SK-N-SH treated with all-trans-retinoic acid at 6 μM for 48 hours (cell line): Measurements from ENCODE around the gene VMP1.
"Not testable (repeated sequence)": the region's sequence is repeated elsewhere in the genome, so short reads cannot be mapped to it uniquely, and the experiment has no call there.

ENCODE experiments used
- ATAC-seq: fragments of 200-7000 bp; cut with Tn5 transposase; 3 replicates; pipeline ENCODE4 v1.9.1; 2020; ENCODE audit warnings: mild to moderate bottlenecking, moderate library complexity
- ARNTL ChIP-seq: fragments of 450-650 bp; formaldehyde crosslinking; IDR thresholded peaks from 2 replicates; pipeline ENCODE4 v1.5.0; 2020; ENCODE audit warnings: low read depth, mild to moderate bottlenecking, moderate library complexity, borderline replicate concordance
- BACH2 ChIP-seq: fragments of 250-450 bp; sonication (Bioruptor Pico); IDR thresholded peaks from 2 replicates; pipeline ENCODE4 v1.9.0; 2021; ENCODE audit warnings: mild to moderate bottlenecking, borderline replicate concordance
- CREB5 ChIP-seq: fragments of 250-450 bp; sonication (Bioruptor Pico); IDR thresholded peaks from 2 replicates; pipeline ENCODE4 v1.5.1; 2020; ENCODE audit warnings: low read depth, mild to moderate bottlenecking, moderate library complexity
- CSDC2 ChIP-seq: fragments of 250-450 bp; sonication (Bioruptor Pico); IDR thresholded peaks from 2 replicates; pipeline ENCODE4 v1.5.0; 2020; ENCODE audit warnings: mild to moderate bottlenecking, moderate library complexity
- CSRNP3 ChIP-seq: fragments of 250-450 bp; sonication (Bioruptor Pico); IDR thresholded peaks from 2 replicates; pipeline ENCODE4 v1.5.1; 2021; ENCODE audit warnings: mild to moderate bottlenecking, moderate library complexity
- ISL1 ChIP-seq: fragments of 250-450 bp; sonication (Bioruptor Pico); IDR thresholded peaks from 2 replicates; pipeline ENCODE4 v2.1.2; 2022; ENCODE audit warnings: mild to moderate bottlenecking, moderate library complexity
- OSR1 ChIP-seq: fragments of 250-450 bp; sonication (Bioruptor Pico); IDR thresholded peaks from 2 replicates; pipeline ENCODE4 v1.8.0; 2022; ENCODE audit warnings: moderate library complexity, mild to moderate bottlenecking, inconsistent platforms
- PATZ1 ChIP-seq: fragments of 250-450 bp; sonication (Bioruptor Pico); IDR thresholded peaks from 2 replicates; pipeline ENCODE4 v1.8.0; 2020; ENCODE audit warnings: mild to moderate bottlenecking, moderate library complexity, borderline replicate concordance
- POU6F1 ChIP-seq: fragments of 250-450 bp; sonication (Bioruptor Pico); IDR thresholded peaks from 2 replicates; pipeline ENCODE4 v1.8.0; 2021; ENCODE audit warnings: low read depth, mild to moderate bottlenecking, moderate library complexity, borderline replicate concordance
- PPARA ChIP-seq: fragments of 250-450 bp; sonication (Bioruptor Pico); IDR thresholded peaks from 2 replicates; pipeline ENCODE4 v1.5.0; 2020; ENCODE audit warnings: mild to moderate bottlenecking, borderline replicate concordance
- RARB ChIP-seq: fragments of 250-450 bp; sonication (Bioruptor Pico); IDR thresholded peaks from 2 replicates; pipeline ENCODE4 v1.8.0; 2021; ENCODE audit warnings: mild to moderate bottlenecking, moderate library complexity
- SNAI2 ChIP-seq: fragments of 250-450 bp; sonication (Bioruptor Pico); IDR thresholded peaks from 2 replicates; pipeline ENCODE4 v1.5.0; 2020; ENCODE audit warnings: mild to moderate bottlenecking, moderate library complexity
- TCF4 ChIP-seq: fragments of 250-450 bp; sonication (Bioruptor Pico); IDR thresholded peaks from 2 replicates; pipeline ENCODE4 v1.8.0; 2021; ENCODE audit warnings: mild to moderate bottlenecking, moderate library complexity, borderline replicate concordance
- TOX ChIP-seq: fragments of 250-450 bp; sonication (Bioruptor Pico); IDR thresholded peaks from 2 replicates; pipeline ENCODE4 v1.8.0; 2021; ENCODE audit warnings: mild to moderate bottlenecking, moderate library complexity, borderline replicate concordance
- TSHZ2 ChIP-seq: fragments of 250-450 bp; sonication (Bioruptor Pico); IDR thresholded peaks from 2 replicates; pipeline ENCODE4 v1.5.0; 2020; ENCODE audit warnings: mild to moderate bottlenecking, moderate library complexity
- ZFP3 ChIP-seq: fragments of 250-450 bp; sonication (Bioruptor Pico); IDR thresholded peaks from 2 replicates; pipeline ENCODE4 v1.5.0; 2020; ENCODE audit warnings: mild to moderate bottlenecking, moderate library complexity
- ZFP30 ChIP-seq: fragments of 450-650 bp; formaldehyde crosslinking; IDR thresholded peaks from 2 replicates; pipeline ENCODE4 v1.5.0; 2022; ENCODE audit warnings: mild to moderate bottlenecking, moderate library complexity
- ZNF565 ChIP-seq: fragments of 450-650 bp; formaldehyde crosslinking; conservative IDR thresholded peaks from 2 replicates; pipeline ENCODE4 v1.5.0; 2020; ENCODE audit warnings: low read depth, mild to moderate bottlenecking, moderate library complexity
- ZNF8 ChIP-seq: fragments of 450-650 bp; formaldehyde crosslinking; IDR thresholded peaks from 2 replicates; pipeline ENCODE4 v1.5.0; 2020; ENCODE audit warnings: mild to moderate bottlenecking, moderate library complexity

The VMP1 gene

GRCh38 chr17:59778996-59779395, 71.5 kb downstream of the VMP1 start:
- TF ChIP-seq BACH2 (CRISPR knock-in tag) (no peak), ZNF8 (no peak), ZNF565 (CRISPR knock-in tag) (no peak), ARNTL (no peak), CSDC2 (CRISPR knock-in tag) (no peak), TCF4 (CRISPR knock-in tag) (no peak), SNAI2 (CRISPR knock-in tag) (no peak), OSR1 (CRISPR knock-in tag) (no peak), PPARA (CRISPR knock-in tag) (no peak), POU6F1 (CRISPR knock-in tag) (no peak), ZFP3 (no peak), ISL1 (no peak), TOX (no peak)
- no peak for ATAC-seq

- TF ChIP-seq CSDC2 (CRISPR knock-in tag): no peak
- TF ChIP-seq ISL1: no peak
- TF ChIP-seq TCF4 (CRISPR knock-in tag): no peak
- TF ChIP-seq CSRNP3 (CRISPR knock-in tag): no peak
- TF ChIP-seq ARNTL: no peak
- TF ChIP-seq CREB5: no peak
- TF ChIP-seq SNAI2 (CRISPR knock-in tag): no peak
- TF ChIP-seq PATZ1 (CRISPR knock-in tag): no peak
- TF ChIP-seq TSHZ2: no peak
- TF ChIP-seq PPARA (CRISPR knock-in tag): no peak
- no peak for TF ChIP-seq ZFP3
- no peak for TF ChIP-seq TOX
- no peak for ATAC-seq
Observed at GRCh38 chr17:59779521-59779920, 72.1 kb downstream of the VMP1 start.

- ATAC-seq: not testable (repeated sequence)
Observed at GRCh38 chr17:59780548-59780947, 73.1 kb downstream of the VMP1 start.

GRCh38 chr17:59783221-59784047, 76.0 kb downstream of the VMP1 start:
- peak; percentile 60 for ATAC-seq
- TF ChIP-seq PATZ1 (CRISPR knock-in tag) (no peak; the same call in 1 of the 2 replicates), TCF4 (CRISPR knock-in tag) (peak; percentile 83), RARB (CRISPR knock-in tag) (no peak; the same call in 1 of the 2 replicates), TSHZ2 (no peak), ZFP30 (CRISPR knock-in tag) (peak; percentile 44; the same call in 1 of the 2 replicates), ZFP3 (no peak)
